ENCODE results near the gene DGKD.

The DGKD gene

GRCh38 chr2:233419602-233420391 is 65.5 kb downstream of the DGKD start:
- Histone ChIP-seq H3K9me3 (no peaks in the 10 kb centered on the region), H3K4me3 (ENCODE audit: low read depth, low read length) (no peak overlapping the region), H3K27me3 (no peaks in the 10 kb centered on the region), H3K36me3 (peaks cover 3% of the 10 kb centered on the region; the same call in 1 of the 2 replicates), H3K4me1 (peaks cover 13% of the 10 kb centered on the region; the same call in 1 of the 2 replicates)
- no peak for TF ChIP-seq CTCF (IDR thresholded peaks at IDR 0.05; ENCODE audit: low read depth, low read length)
- no peak for DNase-seq

- DNase-seq: no peak
- Histone ChIP-seq H3K4me1 (peaks cover 13% of the 10 kb centered on the region; the same call in 1 of the 2 replicates), H3K27me3 (no peaks in the 10 kb centered on the region), H3K4me3 (ENCODE audit: low read depth, low read length) (no peak overlapping the region), H3K9me3 (no peaks in the 10 kb centered on the region), H3K36me3 (no peaks in the 10 kb centered on the region)
- no peak for TF ChIP-seq CTCF (IDR thresholded peaks at IDR 0.05; ENCODE audit: low read depth, low read length)
Measured at GRCh38 chr2:233421091-233421816, 67.0 kb downstream of the DGKD start.

GRCh38 chr2:233422050-233422639 is 67.9 kb downstream of the DGKD start:
- Histone ChIP-seq H3K4me3 (ENCODE audit: low read depth, low read length) (no peak overlapping the region), H3K27me3 (no peaks in the 10 kb centered on the region), H3K9me3 (no peaks in the 10 kb centered on the region), H3K4me1 (peaks cover 13% of the 10 kb centered on the region; the same call in 1 of the 2 replicates), H3K36me3 (no peaks in the 10 kb centered on the region)
- no peak for TF ChIP-seq CTCF (IDR thresholded peaks at IDR 0.05; ENCODE audit: low read depth, low read length)
- no peak for DNase-seq

- Histone ChIP-seq H3K4me3 (ENCODE audit: low read depth, low read length) (no peak overlapping the region), H3K4me1 (peaks cover 13% of the 10 kb centered on the region; the same call in 1 of the 2 replicates)
Measured at GRCh38 chr2:233422649-233423551, 68.6 kb downstream of the DGKD start.

GRCh38 chr2:233423552-233423860 is 69.2 kb downstream of the DGKD start:
- H3K36me3 ChIP-seq: no peaks in the 10 kb centered on the region
- H3K4me1 ChIP-seq: peaks cover 9% of the 10 kb centered on the region; the same call in 1 of the 2 replicates
- no peak overlapping the region for H3K4me3 ChIP-seq (ENCODE audit: low read depth, low read length)
- no peak for TF ChIP-seq CTCF (IDR thresholded peaks at IDR 0.05; ENCODE audit: low read depth, low read length)
- H3K9me3 ChIP-seq: no peaks in the 10 kb centered on the region
- no peaks in the 10 kb centered on the region for H3K27me3 ChIP-seq
- DNase-seq: no peak

More at GRCh38 chr2:233422649-233423551, 68.6 kb downstream of the DGKD start:
- DNase-seq: no peak
- no peaks in the 10 kb centered on the region for H3K36me3 ChIP-seq
- H3K9me3 ChIP-seq: no peaks in the 10 kb centered on the region
- H3K27me3 ChIP-seq: no peaks in the 10 kb centered on the region
- no peak for TF ChIP-seq CTCF (IDR thresholded peaks at IDR 0.05; ENCODE audit: low read depth, low read length)
